ENCODE results near the gene BRD9. TPM values are rescaled to one million over a fixed set of nuclear protein-coding genes. Genes with fewer than 3 reads are reported as not detected.
"Not testable (repeated sequence)": the region's sequence is repeated elsewhere in the genome, so short reads cannot be mapped to it uniquely, and the experiment has no call there.

BRD9 gene
- total RNA-seq, 1 experiment from 2014 or later = 48.9 TPM

GRCh38 chr5:848671-849111, 43.9 kb downstream of the BRD9 start:
- Mint-ChIP-seq H3K36me3 (ENCODE audit: insufficient read depth, unreplicated experiment) (no peaks in the 10 kb centered on the region), H3K9me3 (ENCODE audit: unreplicated experiment) (no peaks in the 10 kb centered on the region), H3K4me3 (ENCODE audit: unreplicated experiment) (no peak overlapping the region), H3K27ac (ENCODE audit: low read depth, unreplicated experiment) (no peak overlapping the region), H3K27me3 (ENCODE audit: insufficient read depth, unreplicated experiment) (peaks cover 31% of the 10 kb centered on the region), H3K4me1 (ENCODE audit: insufficient read depth, unreplicated experiment) (no peaks in the 10 kb centered on the region)
- TF ChIP-seq, protein P1, sequence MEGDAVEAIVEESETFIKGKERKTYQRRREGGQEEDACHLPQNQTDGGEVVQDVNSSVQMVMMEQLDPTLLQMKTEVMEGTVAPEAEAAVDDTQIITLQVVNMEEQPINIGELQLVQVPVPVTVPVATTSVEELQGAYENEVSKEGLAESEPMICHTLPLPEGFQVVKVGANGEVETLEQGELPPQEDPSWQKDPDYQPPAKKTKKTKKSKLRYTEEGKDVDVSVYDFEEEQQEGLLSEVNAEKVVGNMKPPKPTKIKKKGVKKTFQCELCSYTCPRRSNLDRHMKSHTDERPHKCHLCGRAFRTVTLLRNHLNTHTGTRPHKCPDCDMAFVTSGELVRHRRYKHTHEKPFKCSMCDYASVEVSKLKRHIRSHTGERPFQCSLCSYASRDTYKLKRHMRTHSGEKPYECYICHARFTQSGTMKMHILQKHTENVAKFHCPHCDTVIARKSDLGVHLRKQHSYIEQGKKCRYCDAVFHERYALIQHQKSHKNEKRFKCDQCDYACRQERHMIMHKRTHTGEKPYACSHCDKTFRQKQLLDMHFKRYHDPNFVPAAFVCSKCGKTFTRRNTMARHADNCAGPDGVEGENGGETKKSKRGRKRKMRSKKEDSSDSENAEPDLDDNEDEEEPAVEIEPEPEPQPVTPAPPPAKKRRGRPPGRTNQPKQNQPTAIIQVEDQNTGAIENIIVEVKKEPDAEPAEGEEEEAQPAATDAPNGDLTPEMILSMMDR (IDR thresholded peaks at IDR 0.05; ENCODE audit: unreplicated experiment) = no peak
- no peak for DNase-seq (ENCODE audit: unreplicated experiment)
- ChIA-PET CTCF (interaction anchor here (0.6 to 0.7 kb wide), 2 partner anchors 165 to 262 kb away, joined by 3 to 4 read pairs; no protein-coding TSS in a partner anchor), POLR2A (no interaction called here)
- intact Hi-C loops (cut with micrococcal nuclease) = no loop called here
- no TSS peak for BruUV-seq (replicated peaks)

DNA sequence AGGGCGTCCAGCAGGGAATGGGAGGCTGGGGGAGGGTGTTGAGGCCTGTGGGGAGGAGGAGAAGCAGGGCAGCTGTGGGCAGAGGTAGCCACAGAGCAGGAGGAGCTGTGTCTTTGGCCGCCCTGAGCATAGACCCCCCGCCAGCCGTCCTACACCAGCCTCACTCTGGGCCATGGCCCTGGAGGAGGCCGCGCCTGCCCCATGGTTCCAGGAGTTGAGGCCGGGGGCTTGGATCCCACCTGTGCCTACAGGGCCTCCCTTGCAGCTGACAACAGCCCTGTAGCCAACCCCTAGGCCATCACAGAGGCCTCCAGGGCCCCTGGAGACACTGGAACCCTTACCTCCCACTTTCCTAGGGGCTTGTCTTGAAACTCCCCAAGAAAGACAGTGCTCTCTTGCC, 44.9 kb downstream of the BRD9 start:
- POLR2A ChIA-PET; DNase-seq (ENCODE audit: unreplicated experiment); intact Hi-C loops (cut with micrococcal nuclease); H3K4me3 Mint-ChIP-seq (ENCODE audit: unreplicated experiment); CTCF ChIA-PET; H3K27ac Mint-ChIP-seq (ENCODE audit: low read depth, unreplicated experiment); H3K9me3 Mint-ChIP-seq (ENCODE audit: unreplicated experiment); BruUV-seq (replicated peaks); H3K36me3 Mint-ChIP-seq (ENCODE audit: insufficient read depth, unreplicated experiment); H3K4me1 Mint-ChIP-seq (ENCODE audit: insufficient read depth, unreplicated experiment): not testable (repeated sequence)
- peaks cover 29% of the 10 kb centered on the region for H3K27me3 Mint-ChIP-seq (ENCODE audit: insufficient read depth, unreplicated experiment)

DNA sequence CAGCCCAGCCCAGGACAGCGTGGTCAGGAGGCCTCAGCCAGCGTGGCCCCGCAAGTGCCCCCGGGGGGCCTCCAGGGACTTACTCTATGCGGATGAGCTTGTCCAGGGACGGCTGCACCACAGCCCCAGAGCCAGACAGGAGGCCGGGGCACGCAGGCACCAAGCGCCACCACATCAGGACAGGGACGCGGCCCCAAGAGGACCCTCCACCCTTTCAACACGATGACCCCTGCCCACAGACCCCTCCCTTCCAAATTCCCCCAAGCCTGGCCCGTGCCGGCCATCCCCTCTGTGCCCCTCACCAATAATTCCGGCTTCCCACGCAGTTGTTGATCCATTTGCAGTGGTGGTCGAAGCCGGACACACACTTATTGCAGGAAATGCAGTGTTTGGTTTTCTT, 45.4 kb downstream of the BRD9 start:
- POLR2A ChIA-PET; H3K9me3 Mint-ChIP-seq (ENCODE audit: unreplicated experiment); H3K4me3 Mint-ChIP-seq (ENCODE audit: unreplicated experiment); BruUV-seq (replicated peaks); H3K4me1 Mint-ChIP-seq (ENCODE audit: insufficient read depth, unreplicated experiment); intact Hi-C loops (cut with micrococcal nuclease); H3K36me3 Mint-ChIP-seq (ENCODE audit: insufficient read depth, unreplicated experiment); DNase-seq (ENCODE audit: unreplicated experiment); H3K27ac Mint-ChIP-seq (ENCODE audit: low read depth, unreplicated experiment); CTCF ChIA-PET: not testable (repeated sequence)
- peaks cover 24% of the 10 kb centered on the region for H3K27me3 Mint-ChIP-seq (ENCODE audit: insufficient read depth, unreplicated experiment)

GRCh38 chr5:846602-847091, 46.0 kb downstream of the BRD9 start:
- H3K4me1 Mint-ChIP-seq (ENCODE audit: insufficient read depth, unreplicated experiment); H3K36me3 Mint-ChIP-seq (ENCODE audit: insufficient read depth, unreplicated experiment); POLR2A ChIA-PET; H3K27ac Mint-ChIP-seq (ENCODE audit: low read depth, unreplicated experiment); H3K4me3 Mint-ChIP-seq (ENCODE audit: unreplicated experiment); intact Hi-C loops (cut with micrococcal nuclease); CTCF ChIA-PET; H3K9me3 Mint-ChIP-seq (ENCODE audit: unreplicated experiment); BruUV-seq (replicated peaks); DNase-seq (ENCODE audit: unreplicated experiment): not testable (repeated sequence)
- H3K27me3 Mint-ChIP-seq (ENCODE audit: insufficient read depth, unreplicated experiment) = peaks cover 19% of the 10 kb centered on the region

DNA sequence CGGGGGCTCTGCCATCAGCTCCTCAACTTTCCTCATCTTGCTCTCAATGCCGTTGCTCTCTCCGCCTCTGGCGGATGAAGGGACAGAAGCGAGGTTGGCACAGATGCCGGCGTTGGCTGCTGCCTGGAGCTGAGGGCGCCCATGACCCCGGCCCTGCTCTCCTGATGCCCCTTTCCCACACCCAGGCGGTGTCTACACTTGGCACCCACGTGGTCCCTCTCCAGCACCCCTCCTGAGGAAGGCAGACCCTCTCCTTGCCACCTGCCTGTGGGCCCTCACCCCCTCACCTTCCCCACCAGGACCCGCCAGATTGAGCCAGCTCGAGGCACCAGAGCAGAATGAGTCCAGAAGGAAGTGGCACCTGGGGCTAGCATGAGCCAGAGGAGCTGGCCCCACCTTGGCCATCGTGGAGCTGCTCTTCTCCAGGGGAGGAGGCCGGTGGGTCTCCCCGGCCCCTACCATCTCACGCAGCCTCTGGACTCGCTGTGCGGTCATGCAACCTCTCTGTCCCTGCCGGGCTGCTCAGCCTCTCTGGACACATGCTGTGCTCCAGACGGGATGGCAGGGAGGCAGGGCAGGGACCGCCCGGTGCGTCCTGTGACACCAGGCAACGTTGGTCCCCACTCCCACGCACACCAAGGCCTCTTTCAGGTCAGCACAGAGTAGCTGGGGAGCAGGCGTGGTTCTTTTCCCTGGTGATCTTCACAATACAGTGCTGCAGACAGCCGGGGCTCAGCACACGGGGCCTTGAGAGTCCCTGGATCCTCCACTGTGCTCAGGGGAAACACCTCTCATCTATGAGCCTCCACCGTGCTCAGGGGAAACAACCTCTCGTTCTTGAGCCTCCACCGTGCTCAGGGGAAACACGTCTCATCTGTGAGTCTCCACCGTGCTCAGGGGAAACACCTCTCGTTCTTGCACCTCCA, 46.7 kb downstream of the BRD9 start:
- H3K4me1 Mint-ChIP-seq (ENCODE audit: insufficient read depth, unreplicated experiment); POLR2A ChIA-PET; H3K27ac Mint-ChIP-seq (ENCODE audit: low read depth, unreplicated experiment); H3K9me3 Mint-ChIP-seq (ENCODE audit: unreplicated experiment); H3K36me3 Mint-ChIP-seq (ENCODE audit: insufficient read depth, unreplicated experiment); DNase-seq (ENCODE audit: unreplicated experiment); CTCF ChIA-PET; intact Hi-C loops (cut with micrococcal nuclease); BruUV-seq (replicated peaks); H3K4me3 Mint-ChIP-seq (ENCODE audit: unreplicated experiment): not testable (repeated sequence)
- peaks cover 11% of the 10 kb centered on the region for H3K27me3 Mint-ChIP-seq (ENCODE audit: insufficient read depth, unreplicated experiment)

DNA sequence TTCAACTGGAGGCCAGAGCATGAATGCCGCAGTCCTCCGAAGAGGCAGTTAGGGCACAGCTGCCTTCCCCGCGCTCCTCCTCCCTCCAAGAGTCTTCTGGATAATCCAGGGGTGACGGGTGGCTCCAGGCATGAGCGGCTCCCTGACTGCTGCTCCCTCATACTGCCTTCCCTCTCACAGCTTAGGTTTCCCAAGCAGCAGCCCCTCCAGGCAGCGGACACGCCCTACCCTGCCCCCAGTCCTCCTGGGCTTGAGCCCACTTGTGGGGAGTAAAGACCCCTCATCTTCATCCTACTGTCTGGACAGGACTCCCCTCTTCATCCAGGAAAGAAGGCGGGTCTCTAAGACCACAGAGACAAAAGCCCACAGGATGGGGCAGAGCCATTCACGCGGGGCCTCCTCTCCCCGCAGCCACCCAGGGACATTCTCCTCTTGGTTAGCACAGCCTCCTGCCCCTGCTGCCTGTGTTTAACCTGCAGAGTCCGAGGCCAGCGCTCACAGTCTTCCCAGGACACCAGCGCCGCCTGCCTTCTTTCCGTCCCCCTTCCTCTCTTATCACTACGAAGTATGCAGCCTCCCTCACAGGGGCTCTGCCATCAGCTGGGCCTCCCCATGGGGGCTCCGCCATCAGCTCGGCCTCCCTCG, 47.4 kb downstream of the BRD9 start:
- H3K4me3 Mint-ChIP-seq (ENCODE audit: unreplicated experiment); H3K36me3 Mint-ChIP-seq (ENCODE audit: insufficient read depth, unreplicated experiment); H3K4me1 Mint-ChIP-seq (ENCODE audit: insufficient read depth, unreplicated experiment); intact Hi-C loops (cut with micrococcal nuclease); POLR2A ChIA-PET; BruUV-seq (replicated peaks); DNase-seq (ENCODE audit: unreplicated experiment); CTCF ChIA-PET; H3K9me3 Mint-ChIP-seq (ENCODE audit: unreplicated experiment); H3K27ac Mint-ChIP-seq (ENCODE audit: low read depth, unreplicated experiment): not testable (repeated sequence)
- peaks cover 11% of the 10 kb centered on the region for H3K27me3 Mint-ChIP-seq (ENCODE audit: insufficient read depth, unreplicated experiment)

DNA sequence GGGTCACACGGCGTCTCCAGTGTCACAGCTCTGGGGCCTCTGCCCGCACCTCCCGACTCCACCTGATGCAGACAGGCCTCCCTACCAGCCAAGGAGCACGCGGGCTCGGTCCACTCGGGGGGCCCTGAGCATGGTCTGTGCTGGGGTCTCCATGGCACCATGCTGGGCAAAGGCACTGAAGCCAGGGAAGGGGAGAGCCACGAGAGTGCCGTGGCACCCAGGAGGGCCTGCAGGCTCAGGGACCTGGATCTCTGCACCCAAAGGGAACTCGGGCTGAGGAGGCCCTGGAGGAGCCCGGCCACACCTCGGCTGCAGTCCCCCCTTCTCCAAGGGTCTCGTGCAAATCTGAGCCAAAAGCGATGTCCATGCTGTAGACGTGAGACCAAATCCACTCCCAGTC, 48.2 kb downstream of the BRD9 start:
- DNase-seq (ENCODE audit: unreplicated experiment); intact Hi-C loops (cut with micrococcal nuclease); CTCF ChIA-PET; H3K36me3 Mint-ChIP-seq (ENCODE audit: insufficient read depth, unreplicated experiment); H3K9me3 Mint-ChIP-seq (ENCODE audit: unreplicated experiment); H3K4me1 Mint-ChIP-seq (ENCODE audit: insufficient read depth, unreplicated experiment); BruUV-seq (replicated peaks); H3K4me3 Mint-ChIP-seq (ENCODE audit: unreplicated experiment); POLR2A ChIA-PET; H3K27ac Mint-ChIP-seq (ENCODE audit: low read depth, unreplicated experiment): not testable (repeated sequence)
- H3K27me3 Mint-ChIP-seq (ENCODE audit: insufficient read depth, unreplicated experiment) = peaks cover 11% of the 10 kb centered on the region

DNA sequence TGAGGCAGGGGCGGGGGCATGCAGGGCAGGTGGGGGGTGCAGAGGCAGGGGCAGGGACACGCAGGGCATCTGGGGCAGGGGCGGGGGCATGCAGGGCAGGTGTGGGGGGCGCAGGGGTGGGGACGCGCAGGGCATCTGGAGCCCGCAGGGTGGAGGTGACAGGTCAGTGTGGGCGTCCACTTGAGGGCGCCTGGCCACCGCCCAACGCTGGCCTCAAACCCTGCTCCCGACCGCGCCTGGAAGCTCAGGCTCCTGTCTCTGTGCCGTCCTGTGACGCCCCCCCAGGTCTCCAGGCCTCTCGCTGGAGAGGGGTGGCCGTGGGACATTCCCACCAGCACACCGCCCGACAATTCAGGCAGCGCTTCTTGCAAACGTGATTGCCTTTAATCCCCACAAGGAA, 48.7 kb downstream of the BRD9 start:
- POLR2A ChIA-PET; CTCF ChIA-PET; H3K4me3 Mint-ChIP-seq (ENCODE audit: unreplicated experiment); DNase-seq (ENCODE audit: unreplicated experiment); BruUV-seq (replicated peaks); H3K9me3 Mint-ChIP-seq (ENCODE audit: unreplicated experiment); H3K4me1 Mint-ChIP-seq (ENCODE audit: insufficient read depth, unreplicated experiment); H3K27ac Mint-ChIP-seq (ENCODE audit: low read depth, unreplicated experiment); intact Hi-C loops (cut with micrococcal nuclease); H3K36me3 Mint-ChIP-seq (ENCODE audit: insufficient read depth, unreplicated experiment): not testable (repeated sequence)
- peaks cover 11% of the 10 kb centered on the region for H3K27me3 Mint-ChIP-seq (ENCODE audit: insufficient read depth, unreplicated experiment)
